NK-92 (cell line): ENCODE measurements around the gene VWA5B2.
A peak's percentile ranks its signal among the peaks of the same experiment; 100 is the strongest.

Experiments
- DNase-seq: peaks from one replicate; lab custom pipeline; 2025; ENCODE audit not compliant: unreplicated experiment; lab: John Stamatoyannopoulos, UW

VWA5B2 gene

DNA sequence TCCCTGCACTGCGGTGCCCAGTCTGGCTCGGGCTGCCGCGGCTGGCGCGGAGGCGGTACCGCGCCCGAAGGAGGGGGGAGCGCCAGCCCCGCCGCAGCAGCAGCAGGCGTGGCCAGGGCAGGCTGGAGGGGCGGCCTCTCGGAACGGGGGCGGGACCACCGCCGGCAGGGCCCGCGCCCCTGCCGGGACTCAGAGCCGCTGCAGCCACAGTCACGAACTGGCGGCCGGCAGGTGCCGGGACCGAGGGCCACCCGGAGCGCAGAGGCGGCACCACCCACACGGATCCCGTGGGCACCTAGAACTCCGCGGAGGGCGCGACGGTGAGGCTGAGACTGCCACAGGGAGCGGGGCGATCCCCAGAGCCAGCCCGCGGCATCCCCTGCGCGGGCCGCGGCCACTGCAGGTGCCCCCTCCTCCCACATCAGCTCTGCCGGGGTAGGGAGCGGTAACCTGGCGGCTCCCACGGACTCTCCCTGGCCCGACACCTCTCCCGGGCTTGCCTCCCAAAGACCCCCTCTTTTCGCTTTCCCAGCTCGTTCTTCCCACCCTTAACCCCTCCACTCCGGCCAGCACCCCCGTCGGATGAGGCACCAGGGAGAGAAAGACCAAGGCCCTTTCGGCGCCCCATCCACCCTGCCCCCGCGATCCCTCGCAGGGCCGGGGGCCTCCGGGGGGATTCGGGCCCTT lies at the start of gene VWA5B2:
VWA5B2 (plus strand) TSS at position 192 of the 687 bp plus-strand sequence. CDS start 944 bp downstream, outside the sequence.
- DNase-seq, result no peak

DNA sequence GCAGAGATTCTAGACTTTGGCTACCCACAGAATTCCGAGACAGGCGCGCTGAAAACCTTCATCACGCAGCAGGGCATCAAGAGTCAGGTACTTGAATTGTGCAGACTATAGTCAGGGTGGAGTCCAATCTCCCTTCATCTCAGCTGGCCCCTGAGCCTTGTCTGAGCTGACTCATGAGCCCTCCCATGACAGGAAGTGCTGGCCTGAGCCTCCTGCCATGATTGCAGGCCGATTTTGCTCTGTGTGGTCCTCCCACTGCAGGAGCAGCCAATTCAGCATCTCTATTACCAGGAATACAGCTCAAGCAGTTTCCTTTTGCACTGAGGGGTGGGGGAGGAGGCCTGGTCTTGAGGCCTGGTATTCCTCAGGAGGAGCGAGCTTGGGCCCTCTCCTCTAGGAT lies 49.2 kb upstream of the VWA5B2 start:
- DNase-seq, result no peak

DNA sequence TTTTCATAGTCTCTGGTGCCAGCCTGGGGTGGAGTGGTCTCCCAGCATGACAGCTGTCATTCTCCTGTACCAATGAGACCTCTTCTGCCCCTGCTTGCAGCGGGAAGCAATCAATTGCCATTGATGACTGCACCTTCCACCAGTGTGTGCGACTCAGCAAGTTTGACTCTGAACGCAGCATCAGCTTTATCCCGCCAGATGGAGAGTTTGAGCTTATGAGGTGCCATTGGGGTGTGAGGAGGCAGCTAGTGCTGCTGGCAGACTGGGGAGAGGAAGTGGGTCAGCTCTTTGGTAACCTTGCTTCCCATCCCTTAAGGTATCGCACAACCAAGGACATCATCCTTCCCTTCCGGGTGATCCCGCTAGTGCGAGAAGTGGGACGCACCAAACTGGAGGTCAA lies 47.8 kb upstream of the VWA5B2 start:
- no peak for DNase-seq

DNA sequence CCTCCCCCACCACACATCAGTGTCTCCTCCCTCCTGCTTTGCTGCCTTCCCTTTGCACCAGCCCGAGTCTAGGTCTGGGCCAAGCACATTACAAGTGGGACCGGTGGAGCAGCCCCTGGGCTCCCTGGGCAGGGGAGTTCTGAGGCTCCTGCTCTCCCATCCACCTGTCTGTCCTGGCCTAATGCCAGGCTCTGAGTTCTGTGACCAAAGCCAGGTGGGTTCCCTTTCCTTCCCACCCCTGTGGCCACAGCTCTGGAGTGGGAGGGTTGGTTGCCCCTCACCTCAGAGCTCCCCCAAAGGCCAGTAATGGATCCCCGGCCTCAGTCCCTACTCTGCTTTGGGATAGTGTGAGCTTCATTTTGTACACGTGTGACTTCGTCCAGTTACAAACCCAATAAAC lies 45.7 kb upstream of the VWA5B2 start:
- DNase-seq, result no peak

DNA sequence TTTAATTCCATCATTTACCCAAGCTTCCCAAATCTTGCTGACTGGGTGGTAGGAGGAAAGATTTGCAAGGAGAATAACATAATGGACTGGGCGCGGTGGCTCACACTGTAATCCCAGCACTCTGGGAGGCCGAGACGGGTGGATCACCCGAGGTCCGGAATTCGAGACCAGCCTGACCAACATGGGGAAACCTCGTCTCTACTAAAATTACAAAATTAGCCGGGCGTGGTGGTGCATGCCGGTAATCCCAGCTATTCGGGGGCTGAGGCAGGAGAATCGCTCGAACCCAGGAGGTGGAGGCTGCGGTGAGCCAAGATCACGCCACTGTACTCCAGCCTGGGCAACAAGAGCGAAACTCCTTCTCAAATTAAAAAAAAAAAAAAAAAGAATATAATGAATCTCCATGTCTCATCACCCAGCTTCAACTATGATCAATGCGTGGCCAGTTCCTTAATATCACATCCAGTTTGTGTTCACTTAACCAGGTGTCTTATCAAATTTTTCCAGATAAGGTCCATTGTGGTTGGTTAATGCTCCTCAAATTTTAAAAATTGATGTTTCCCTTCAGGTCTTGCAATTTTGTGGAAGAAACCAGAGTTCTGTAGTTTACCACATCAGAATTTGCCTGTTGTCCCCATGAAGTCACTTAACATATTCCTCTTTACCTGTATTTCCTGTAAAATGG lies 44.7 kb upstream of the VWA5B2 start:
- no peak for DNase-seq

DNA sequence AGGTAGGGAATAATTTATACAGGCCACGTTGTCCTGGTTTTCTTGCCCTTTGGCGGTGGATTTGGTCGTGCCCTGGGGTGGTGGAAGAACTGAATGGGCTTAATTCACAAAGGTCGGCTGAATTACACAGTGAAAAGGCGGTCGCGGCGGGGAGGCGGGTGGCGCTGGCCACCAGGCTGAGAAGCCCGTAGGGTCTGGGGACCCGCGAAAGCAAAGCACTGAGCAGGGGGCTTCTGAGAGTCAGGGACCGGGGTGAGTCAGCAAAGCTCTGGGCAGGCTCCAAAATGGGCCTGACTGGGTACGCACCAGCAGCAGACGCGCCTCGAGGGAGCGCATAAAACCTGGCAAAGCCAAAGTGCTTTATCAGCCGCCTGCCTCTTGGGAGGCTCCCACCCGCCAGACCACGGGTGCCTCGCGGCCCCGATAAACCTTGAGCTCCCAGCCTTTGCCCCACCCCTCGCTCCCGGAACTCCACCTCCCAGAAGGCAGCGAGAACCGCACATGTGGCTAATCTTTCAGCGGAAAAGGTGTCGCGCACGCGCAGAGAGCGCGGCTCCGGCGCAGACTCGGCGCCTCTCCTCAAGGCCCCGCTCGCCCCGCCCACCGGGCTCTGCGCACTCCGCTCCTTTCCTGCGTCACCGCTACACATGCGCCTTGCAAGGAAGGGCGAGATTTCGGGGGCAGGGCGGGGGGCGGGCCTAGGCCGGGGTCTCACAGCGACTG lies 43.8 kb upstream of the VWA5B2 start:
- DNase-seq, result peak; percentile 91

DNA sequence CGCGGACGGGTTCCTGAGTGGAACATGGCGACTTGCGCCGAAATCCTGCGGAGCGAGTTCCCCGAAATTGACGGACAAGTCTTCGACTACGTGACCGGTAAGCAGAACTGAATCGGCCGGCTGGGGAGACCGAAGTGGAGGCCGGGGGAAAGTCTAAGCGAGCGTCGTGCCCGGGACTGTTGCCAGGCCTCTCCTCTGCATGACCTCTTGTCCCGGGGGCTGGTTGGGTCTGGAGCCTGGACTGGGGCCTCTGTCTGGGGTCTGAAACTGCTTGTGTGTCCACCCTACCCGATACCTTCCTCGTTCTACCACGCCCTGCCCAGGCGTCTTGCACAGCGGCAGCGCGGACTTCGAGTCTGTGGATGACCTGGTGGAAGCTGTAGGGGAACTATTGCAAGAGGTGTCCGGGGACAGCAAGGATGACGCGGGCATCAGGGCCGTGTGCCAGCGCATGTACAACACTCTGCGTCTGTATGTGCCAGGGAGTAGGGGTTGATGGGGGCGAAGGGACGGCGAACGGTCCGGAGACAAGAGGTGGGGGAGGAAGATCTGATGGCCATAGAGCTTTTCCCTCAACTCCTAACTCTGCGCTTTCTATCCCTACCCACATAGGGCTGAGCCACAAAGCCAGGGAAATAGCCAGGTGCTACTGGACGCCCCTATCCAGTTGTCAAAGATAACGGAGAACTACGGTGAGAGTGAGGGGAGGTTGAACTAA lies 43.0 kb upstream of the VWA5B2 start, which contains the start of gene ABCF3:
ABCF3 (plus strand) TSS at position 16 of the 718 bp plus-strand sequence; CDS start at position 25, 9 bp downstream.
- no peak for DNase-seq

DNA sequence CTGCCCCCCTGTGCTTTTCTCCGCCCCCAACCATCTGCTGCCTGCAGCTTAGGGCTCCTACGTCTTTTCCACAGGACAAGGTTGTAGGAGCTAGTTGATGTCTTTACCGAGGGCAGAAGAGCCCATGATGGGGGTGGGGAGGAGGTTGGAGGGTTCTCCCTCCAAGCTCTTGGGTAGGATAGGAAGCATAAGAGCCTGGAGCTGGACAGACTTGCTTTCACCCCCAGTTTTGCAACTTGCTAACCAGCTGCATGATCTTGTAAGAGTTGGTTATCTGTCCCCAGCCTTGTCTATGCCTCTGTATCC lies 42.5 kb upstream of the VWA5B2 start:
- no peak for DNase-seq

DNA sequence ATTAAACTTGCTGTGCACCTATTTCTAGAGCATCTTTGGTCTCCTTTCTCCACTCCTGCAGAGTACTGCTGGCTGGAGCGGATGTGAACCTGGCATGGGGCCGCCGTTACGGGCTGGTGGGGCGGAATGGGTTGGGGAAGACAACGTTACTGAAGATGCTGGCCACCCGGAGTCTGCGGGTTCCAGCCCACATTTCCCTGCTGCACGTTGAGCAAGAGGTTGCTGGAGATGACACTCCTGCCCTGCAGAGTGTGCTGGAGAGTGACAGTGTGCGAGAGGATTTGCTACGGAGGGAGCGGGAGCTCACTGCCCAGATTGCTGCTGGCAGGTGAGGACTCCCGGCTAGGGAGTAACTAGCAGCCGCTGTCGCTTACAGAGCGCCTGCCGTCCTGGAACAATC lies 41.3 kb upstream of the VWA5B2 start:
- no peak for DNase-seq

DNA sequence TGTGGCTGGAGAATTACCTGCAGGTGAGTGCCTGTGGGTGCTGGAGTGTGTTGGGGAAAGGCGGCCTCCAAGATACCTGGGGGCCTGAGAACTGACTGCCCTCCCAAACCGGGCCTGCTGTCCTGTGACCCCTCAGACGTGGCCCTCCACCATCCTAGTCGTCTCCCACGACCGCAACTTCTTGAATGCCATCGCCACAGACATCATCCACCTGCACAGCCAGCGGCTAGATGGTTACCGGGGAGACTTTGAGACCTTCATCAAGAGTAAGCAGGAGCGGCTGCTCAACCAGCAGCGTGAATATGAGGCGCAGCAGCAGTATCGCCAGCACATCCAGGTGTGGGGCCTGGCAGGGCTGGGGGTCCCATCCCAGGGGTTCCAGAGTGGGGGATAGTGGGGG lies 40.0 kb upstream of the VWA5B2 start:
- no peak for DNase-seq

DNA sequence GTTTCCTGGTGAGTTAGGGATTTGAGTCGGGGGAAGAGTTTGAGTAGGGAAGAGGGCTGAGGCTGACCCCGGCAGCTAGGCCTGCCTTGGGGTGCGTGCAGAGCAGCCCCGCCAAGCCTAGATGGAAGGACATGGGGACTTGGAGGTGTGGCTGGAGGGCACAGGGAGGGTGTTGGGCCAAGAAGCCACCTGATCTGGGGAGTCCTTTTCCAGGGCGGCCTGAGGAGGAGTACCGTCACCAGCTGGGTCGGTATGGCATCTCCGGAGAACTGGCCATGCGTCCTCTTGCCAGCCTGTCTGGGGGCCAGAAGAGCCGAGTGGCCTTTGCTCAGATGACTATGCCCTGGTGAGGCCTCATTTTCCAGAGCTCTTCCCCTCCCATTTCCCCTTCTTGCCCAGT lies 36.5 kb upstream of the VWA5B2 start:
- no peak for DNase-seq

DNA sequence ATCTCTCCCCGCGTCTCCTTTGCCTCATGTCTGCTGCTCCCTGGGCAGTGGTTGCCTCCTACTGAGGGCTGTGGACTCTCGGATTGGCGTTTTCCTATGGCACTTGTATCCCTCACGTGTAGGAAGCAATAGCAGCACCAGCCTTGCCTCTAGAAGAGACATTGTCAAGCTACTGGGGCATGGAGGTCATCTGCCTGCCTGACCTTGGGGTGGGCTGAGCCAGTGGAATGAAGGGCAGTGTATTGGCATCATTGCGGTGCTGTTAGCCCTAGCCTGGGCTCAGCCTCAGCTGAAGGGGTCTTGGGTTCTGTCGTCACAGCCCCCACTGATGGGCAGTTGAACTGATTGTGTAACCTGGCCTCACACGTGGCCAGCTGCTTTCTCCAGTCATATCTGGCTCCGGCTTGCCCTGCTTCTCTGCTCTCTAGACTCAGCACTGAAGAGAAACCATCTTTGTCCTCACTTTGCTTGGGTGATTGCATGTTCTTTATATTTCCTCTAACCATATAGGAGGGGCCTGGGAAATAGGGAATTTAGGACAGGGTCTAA lies 35.3 kb upstream of the VWA5B2 start:
- DNase-seq, result no peak

DNA sequence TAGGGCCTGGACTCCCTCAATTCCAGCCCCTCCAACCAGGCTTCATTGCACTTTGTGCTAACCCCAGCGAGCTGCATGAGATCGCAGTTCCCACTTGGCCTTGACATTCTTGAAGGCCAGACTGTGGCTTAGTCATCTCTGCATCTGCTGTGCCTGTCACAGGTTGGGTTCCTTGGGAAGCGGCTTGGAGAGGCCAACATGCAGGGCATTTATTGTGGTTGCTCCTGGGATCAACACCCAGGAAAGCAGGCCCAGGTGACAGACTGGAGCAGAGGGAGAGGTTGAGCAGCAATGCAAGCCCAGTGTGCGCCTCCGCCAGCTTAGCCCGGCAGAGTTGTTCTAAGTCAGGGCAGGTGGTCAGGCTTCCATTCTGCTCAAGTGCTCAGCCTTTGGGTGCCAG lies 32.8 kb upstream of the VWA5B2 start:
- no peak for DNase-seq

DNA sequence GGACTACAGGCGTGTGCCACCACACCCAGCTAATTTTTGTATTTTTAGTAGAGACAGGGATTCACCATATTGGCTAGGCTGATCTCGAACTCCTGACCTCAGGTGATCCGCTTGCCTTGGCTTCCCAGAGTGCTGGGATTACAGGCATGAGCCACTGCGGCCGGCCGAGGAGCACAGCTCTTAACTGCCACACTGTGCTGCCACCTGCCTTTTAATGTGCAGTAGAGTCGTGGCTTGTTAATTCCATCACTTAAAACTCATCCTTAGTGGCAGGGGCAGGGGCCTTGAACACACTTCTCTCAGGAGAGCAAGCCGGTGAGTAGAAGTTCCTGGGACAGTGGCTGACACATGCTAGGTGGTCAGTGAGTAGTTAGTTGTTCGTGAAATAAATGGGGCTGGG lies 30.9 kb upstream of the VWA5B2 start:
- no peak for DNase-seq

DNA sequence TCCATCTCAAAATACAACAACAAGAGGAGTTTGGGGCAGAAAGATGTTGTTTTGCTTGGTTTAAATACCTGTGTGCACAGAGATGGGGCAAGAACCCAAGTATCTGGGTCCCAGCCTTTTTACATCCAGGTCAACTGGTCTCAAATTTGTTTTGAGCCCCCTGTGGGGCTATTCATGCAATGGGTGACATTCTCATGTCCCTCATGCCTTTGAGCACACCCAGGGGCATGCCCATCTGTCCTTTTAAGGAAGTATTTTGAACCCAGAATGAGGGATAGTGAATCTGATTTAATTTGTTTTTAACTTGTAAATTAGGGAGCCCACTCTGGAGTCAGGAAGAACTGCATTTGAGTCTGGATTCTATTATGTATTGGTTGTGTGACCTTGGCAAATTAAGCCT lies 28.6 kb upstream of the VWA5B2 start:
- DNase-seq, result no peak

DNA sequence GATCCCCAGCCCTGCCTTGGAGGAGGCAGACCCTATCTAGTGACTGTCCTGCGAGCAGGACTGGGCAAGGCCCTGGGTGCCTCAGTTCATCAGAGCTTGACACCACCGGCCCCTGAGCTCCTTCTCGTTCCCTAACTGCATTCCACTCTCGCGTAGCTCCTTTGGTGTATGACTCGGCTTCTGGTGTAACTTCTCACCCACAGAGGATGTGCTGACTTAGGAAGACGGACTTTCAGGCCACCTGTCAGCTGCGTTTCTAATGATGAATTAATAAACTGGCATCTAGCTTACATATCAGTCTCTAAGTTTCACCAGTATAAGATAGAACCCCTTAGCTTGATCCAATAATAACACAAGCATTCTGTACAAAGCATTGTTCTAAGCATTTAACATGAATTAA lies 25.9 kb upstream of the VWA5B2 start:
- DNase-seq, result no peak

DNA sequence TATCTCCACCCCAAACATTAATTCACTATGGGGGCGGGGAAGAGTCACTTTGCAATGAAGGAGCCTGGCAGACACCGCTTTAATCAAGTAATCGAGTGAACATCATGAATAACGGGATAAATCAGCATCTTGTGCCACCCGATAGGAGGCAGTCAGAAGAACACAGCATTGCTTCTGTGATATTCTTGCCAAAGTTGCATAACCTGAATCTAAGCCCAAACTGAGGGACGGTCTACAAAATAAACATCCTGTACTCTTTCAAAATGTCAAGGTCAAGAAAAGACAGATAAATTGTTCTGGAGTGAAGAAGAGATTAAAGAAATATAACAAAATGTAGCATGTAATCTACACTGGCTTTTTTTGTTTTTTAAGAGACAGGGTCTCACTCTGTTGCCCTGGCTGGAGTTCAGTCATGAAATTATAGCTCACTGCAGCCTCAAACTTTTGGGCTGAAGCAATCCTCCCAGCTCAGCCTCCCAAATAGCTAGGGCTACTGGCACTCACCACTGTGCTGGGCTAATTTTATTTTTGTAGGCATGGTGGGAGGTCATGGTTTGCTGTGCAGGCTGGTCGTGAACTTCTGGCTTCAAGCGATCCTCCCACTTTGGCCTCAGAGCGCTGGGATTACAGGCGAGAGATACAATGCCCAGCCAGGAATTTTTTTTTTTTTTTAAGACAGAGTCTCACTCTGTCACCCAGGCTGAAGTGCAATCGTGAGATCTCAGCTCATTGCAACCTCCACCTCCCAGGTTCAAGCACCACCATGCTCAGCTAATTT lies 20.1 kb upstream of the VWA5B2 start:
- DNase-seq, result no peak

DNA sequence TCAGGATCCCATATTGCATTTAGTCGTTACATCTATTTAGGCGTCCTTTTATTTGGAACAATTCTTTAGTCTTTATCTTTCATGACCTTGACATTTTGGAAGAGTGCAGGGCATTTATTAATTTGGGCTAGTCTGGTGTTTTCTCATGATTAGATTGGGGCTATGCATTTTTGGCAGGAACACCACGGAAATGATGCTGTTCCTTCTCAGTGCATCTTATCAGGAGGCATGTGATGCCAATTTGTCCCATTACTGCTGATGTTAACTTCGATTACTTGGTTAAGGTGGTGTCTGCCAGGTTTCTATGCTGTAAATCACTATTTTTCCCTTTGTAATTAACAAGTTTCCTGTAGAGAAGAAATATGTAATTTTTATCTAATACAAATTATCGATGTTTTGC lies 18.1 kb upstream of the VWA5B2 start:
- no peak for DNase-seq

DNA sequence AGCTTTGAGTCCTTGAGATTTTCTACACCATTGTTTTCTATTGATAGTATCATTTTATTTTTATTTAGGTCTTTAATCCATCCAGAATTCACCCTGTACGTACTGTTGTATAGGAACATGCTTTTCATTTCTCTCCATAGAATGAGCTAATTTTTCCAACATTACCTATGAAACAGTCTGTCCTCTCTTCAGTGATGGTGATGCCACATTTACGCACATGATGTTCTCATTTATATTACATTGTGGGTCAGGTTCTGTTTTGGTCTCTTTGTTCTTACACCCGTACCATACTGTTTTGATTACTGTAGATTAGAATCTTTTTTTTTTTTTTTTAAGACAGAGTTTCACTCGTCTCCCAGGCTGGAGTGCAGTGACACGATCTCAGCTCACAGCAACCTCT lies 17.7 kb upstream of the VWA5B2 start:
- no peak for DNase-seq

DNA sequence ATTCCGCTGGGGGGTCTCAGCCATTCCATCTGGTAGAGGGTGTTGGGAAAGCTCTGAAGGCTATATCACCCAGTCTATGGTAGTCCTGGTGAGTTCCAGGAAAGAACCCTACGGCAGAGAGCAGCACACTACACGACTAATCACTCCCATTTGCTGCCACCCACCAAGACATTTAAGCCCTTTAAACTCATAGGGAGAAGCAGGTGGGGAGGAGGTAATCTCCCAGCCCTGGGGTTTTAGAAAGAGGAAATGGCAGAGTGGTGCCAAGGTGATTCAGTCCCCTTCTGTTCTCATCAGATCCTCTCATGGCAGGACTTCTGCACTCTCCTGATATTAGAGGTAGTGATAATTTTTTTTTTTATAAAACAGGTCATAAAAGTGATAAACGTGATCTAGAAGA lies 10.6 kb upstream of the VWA5B2 start:
- no peak for DNase-seq

DNA sequence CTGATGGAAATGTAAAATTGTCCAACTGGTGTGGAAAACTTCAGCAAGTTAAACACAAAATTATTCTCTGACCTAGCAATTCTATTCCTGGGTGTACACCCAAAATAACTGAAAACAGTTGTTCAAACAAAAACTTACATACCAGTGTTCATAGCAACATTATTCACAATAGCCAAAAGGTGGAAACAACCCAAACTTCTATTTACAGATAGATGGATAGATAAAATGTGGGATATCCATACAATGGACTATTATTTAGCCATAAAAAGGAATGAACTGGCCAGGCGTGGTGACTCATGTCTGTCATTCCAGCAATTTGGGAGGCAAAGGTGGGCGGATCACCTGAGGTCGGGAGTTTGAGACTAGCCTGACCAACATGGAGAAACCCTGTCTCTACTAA lies 6.9 kb upstream of the VWA5B2 start:
- no peak for DNase-seq
